ENCODE results near the gene TKFC. TPM values are rescaled to one million over a fixed set of nuclear protein-coding genes. Genes with fewer than 3 reads are reported as not detected.

TKFC gene, protein sequence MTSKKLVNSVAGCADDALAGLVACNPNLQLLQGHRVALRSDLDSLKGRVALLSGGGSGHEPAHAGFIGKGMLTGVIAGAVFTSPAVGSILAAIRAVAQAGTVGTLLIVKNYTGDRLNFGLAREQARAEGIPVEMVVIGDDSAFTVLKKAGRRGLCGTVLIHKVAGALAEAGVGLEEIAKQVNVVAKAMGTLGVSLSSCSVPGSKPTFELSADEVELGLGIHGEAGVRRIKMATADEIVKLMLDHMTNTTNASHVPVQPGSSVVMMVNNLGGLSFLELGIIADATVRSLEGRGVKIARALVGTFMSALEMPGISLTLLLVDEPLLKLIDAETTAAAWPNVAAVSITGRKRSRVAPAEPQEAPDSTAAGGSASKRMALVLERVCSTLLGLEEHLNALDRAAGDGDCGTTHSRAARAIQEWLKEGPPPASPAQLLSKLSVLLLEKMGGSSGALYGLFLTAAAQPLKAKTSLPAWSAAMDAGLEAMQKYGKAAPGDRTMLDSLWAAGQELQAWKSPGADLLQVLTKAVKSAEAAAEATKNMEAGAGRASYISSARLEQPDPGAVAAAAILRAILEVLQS
- total RNA-seq (2022; extraction: Qiagen RNA extraction), result 49.5 to 71.9 TPM (median 67.7 TPM) in 5 replicates

DNA sequence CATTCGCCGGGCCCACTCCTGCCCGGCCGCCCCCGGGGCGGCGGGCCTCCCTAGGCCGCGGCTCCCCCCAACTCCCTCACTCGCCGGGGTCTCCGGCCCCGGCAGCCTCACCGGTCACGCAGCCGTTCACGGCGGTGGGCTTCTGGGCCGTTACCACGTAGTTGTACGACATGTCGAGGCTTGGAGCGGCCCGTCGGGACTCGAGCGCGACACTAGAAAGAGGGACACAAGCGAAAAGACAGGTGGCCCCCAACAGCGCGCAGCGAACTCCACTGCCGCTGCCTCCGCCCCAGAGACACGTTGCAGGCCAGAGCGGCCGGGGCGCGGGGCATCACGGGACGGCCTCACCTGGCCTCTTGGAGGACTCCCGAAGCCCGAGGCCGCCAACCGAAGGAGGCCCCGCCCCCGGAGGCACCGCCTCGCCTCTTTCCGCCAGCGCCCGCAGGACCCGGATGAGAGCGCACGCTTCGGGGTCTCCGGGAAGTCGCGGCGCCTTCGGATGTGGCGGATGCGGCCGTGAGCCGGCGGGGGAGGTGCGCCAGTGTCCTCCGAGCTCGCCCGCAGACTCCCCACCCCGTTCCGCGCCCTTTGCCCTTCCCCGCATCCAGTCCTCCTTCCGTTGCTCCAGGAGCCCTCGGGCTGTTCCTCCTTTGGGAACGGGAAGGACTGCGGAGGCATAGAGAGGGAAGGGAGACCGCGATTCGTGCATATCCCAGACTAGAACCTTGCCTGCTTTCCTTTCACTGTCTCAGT is at the start of gene TKFC, which contains the start of gene DDB1:
Gene TKFC (plus strand): TSS at position 432 of the 753 bp plus-strand sequence. CDS start 1,501 bp downstream, outside the sequence.
Gene DDB1 (minus strand): TSS at position 309 of the 753 bp plus-strand sequence. CDS start 137 bp downstream, at position 172.

DNA sequence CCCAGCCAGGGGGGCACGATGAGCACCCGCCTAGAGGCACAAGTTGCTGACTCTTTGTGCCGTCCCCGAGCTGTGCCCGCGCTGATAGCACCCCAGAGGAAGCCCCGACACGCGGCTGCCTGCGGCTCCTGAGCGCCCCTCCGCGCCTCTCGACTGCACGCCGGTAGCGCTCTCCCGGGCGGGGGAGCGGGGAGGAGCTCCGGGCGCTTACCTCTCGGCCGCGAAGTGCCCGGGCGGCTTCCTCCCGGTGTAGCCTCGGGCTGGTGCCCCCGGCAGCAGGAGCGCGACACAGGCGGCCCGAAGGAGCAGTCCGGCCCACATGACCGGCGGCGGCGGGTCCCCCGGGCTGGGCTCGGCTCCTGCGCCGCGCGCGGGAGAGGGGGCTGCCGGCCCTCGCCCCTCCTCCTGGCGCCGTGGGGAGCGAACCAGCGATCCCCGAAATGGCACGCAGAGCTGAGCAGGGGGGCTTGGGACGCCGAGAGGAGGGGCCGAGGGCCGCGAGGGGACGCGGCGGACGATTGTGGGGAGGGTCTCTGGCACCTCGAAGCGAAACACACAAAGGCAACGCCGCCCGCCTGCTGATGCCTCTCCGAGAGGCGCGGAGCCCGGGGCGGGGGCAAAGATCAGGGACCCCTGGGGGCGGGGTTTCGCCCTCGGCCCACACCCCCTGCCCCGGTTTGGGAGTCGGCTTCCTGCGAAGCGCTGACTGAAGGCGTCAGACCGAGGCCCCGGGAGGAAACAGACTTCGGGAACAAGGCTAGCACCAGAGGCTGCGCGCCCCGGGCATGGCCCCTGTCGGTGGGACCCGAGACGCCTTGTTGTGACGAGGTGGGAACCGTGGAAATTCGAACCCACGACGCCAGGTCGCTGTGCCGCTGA is 38.1 kb upstream of the TKFC start, which contains the start of gene VWCE:
Gene VWCE (minus strand): TSS at position 600 of the 879 bp plus-strand sequence. CDS start 279 bp downstream, at position 321.

DNA sequence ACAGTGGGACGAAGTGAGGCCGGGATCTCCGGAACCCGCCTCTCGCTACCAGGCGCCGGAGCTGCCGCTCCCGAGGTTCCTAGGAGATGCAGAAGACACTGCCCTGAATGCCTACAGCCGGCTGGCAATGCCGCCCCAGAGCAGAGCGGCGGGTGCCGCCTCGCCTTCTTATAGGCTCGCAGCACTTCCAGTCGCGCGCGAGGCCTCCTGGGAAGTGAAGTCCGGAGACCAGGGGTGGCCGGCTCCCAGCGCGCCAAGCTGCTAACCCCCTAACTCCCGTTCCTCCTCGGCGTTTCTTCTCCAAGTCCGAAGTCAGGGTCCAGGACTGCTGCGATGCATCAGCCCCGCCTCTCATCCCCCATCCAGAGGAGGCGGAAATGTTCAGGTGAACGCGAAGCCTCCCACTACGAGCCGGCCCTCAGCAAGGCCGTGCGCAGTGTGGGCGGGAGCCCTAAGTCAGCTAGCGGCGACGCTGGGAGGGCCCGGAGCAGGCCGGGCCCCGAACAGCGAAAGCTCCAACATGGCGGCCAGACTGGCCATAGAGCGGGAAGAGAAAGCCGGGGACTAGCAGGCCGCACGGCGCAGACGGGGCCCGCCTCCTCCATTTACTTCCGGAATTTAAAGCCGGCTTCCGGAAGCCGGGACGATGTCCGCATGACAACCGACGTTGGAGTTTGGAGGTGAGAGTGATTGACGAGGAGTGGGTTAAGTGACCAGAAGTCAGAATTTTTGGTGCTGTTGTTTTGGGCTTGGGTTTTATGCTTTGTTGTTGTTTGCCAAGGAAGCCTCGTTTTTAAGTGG is 28.9 kb downstream of the TKFC start, which contains the start of the genes CYB561A3 and TMEM138:
Gene CYB561A3 (minus strand): TSS at position 142 of the 801 bp plus-strand sequence. CDS start 5,169 bp downstream, outside the sequence.
Gene TMEM138 (plus strand): TSS at position 634 of the 801 bp plus-strand sequence. CDS start 2,017 bp downstream, outside the sequence.

Other genes starting within 250 kb of the TKFC start
- gene CD5, start 230.7 kb upstream of the TKFC start, total RNA-seq (2022; extraction: Qiagen RNA extraction), result not detected in 5 replicates
- 14.5 to 17.5 TPM (median 16.8 TPM) in 5 replicates for gene VPS37C, start 171.8 kb upstream of the TKFC start, total RNA-seq (2022; extraction: Qiagen RNA extraction)
- not detected in 5 replicates for gene PGA3, start 129.7 kb upstream of the TKFC start, total RNA-seq (2022; extraction: Qiagen RNA extraction)
- 0.14 TPM in 1 of 5 replicates, not detected in the others for gene PGA4, start 110.9 kb upstream of the TKFC start, total RNA-seq (2022; extraction: Qiagen RNA extraction)
- gene PGA5, start 92.1 kb upstream of the TKFC start, total RNA-seq (2022; extraction: Qiagen RNA extraction), result not detected in 5 replicates
- 0.28 to 0.90 TPM (median 0.54 TPM) in 5 replicates for gene VWCE, start 37.9 kb upstream of the TKFC start, total RNA-seq (2022; extraction: Qiagen RNA extraction)
- 161 to 185 TPM (median 176 TPM) in 5 replicates for gene DDB1, start 123 bp upstream of the TKFC start, total RNA-seq (2022; extraction: Qiagen RNA extraction)
- 34.5 to 45.7 TPM (median 45.3 TPM) in 5 replicates for gene CYB561A3, start 28.7 kb downstream of the TKFC start, total RNA-seq (2022; extraction: Qiagen RNA extraction)
- 84.8 to 104 TPM (median 91.3 TPM) in 5 replicates for gene TMEM138, start 29.1 kb downstream of the TKFC start, total RNA-seq (2022; extraction: Qiagen RNA extraction)
- gene TMEM216, start 59.4 kb downstream of the TKFC start, total RNA-seq (2022; extraction: Qiagen RNA extraction), result 16.1 to 18.4 TPM (median 16.6 TPM) in 5 replicates
- 73.0 to 80.6 TPM (median 76.0 TPM) in 5 replicates for gene CPSF7, start 96.7 kb downstream of the TKFC start, total RNA-seq (2022; extraction: Qiagen RNA extraction)
- gene SDHAF2, start 96.9 kb downstream of the TKFC start, total RNA-seq (2022; extraction: Qiagen RNA extraction), result 34.7 to 43.4 TPM (median 37.5 TPM) in 5 replicates
- 0.07 to 0.28 TPM (median 0.18 TPM) in 5 replicates for gene LRRC10B, start 175.5 kb downstream of the TKFC start, total RNA-seq (2022; extraction: Qiagen RNA extraction)
- gene SYT7, start 247.8 kb downstream of the TKFC start, total RNA-seq (2022; extraction: Qiagen RNA extraction), result 1.0 to 1.7 TPM (median 1.5 TPM) in 5 replicates

Data from A549 treated with dexamethasone at 1 μM for 4 hours (cell line).